Ureter (tissue), 1 donor: ENCODE data around the gene MAP2K3. TPM values are rescaled to one million over a fixed set of nuclear protein-coding genes. Genes with fewer than 3 reads are reported as not detected.
"Not testable (repeated sequence)": the region's sequence is repeated elsewhere in the genome, so short reads cannot be mapped to it uniquely, and the experiment has no call there.

ENCODE experiments used
- DNase-seq: peaks from one replicate; pipeline ENCODE4 v3.0.0-alpha.2; 2020; ENCODE audit warnings: low spot score
- total RNA-seq: library from RNA; stranded (reverse); gene quantifications from one replicate; pipeline ENCODE4 v1.2.4, GENCODE V29; 2023
- donor health status: DM: yes; HTN: yes; CAD: no.

MAP2K3 gene
- total RNA-seq, 1 donor from 2014 or later = 55.2 TPM

DNA sequence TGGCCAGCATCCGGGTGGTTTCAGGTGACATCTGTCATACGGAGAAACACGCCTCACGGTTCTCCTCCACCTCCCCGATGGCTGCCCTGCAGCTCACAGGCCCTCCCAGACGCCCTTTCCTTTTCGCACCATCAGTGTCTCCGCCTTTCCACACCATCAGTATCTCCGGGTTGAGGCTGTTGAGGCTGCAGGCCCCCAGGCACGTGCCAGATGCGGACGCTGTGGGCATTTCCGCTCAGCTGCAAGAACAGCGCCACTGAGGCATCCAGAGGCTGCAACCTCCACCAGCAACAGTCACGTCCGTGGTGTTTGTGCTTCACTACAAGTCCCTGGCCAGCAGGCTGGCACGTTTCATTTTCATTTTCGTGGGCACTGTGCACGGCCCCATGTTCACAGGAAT is 66.0 kb downstream of the MAP2K3 start:
- not testable (repeated sequence) for DNase-seq

DNA sequence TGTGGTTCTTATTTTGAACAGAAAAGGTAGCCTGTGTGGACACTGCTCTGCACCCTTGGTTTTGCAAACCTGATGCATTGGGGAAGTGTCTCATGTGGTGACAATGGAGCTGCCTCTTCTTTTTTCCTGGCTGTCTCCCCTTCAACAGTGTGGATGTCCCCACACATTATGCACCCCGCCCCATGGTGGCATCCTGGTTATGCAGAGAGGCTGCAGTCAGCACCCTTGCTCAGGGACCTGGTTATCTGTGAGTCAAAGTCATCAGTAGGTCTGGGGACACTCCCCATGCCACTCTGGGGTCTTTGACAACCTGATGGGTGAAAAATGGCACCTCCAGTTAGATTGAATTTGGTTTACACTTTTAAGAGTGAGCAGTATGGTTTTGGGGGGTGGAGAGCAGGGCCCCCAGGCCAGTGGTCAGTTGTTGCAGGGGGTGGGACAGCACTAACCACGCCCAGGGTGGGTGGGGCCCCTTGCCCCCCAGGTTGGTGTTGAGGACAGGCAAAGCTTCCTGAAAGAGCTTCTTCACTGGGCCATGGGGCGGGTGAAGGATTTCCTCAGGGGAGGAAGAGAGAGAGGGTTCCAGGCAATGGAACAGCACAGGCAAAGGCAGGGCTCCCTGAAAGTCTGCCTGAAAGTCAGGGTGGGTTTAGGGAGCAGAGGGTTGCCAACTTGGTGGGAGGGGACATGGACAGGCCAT is 67.0 kb downstream of the MAP2K3 start:
- DNase-seq = no peak

GRCh38 chr17:21352221-21352980 is 67.9 kb downstream of the MAP2K3 start:
- no peak for DNase-seq

- no peak for DNase-seq
Observed at GRCh38 chr17:21352981-21353265, 68.4 kb downstream of the MAP2K3 start.

DNA sequence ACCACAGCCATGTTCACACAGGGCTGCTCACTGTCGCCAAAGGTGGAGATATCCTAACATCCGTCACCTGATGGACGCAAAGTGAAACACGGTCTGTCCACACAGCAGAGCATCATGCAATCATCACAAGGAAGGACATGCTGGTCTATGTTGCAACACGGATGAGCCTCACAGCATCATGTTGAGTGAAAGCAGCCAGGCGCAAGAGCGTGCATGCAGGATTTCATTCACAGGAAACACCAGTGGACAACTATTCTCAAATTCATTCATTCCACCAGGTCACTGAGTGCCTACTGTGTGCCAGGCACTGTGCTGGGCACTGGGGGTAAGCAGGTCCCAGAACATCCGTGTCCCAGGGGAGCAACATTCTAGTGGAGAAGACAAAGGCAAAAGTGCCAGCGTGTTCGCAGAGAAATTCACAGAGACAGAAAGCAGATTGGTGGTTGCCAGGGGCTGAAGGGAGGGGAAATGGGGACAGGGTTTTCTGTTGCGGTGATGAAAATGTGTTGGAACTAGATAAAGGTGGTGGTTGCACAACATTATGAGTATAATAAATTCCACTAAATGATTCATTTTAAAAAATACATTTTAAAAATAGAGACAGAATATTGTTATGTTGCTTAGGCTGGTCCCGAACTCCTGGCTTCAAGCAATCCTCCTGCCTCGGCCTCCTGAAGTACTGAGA is 69.0 kb downstream of the MAP2K3 start:
- DNase-seq = no peak

DNA sequence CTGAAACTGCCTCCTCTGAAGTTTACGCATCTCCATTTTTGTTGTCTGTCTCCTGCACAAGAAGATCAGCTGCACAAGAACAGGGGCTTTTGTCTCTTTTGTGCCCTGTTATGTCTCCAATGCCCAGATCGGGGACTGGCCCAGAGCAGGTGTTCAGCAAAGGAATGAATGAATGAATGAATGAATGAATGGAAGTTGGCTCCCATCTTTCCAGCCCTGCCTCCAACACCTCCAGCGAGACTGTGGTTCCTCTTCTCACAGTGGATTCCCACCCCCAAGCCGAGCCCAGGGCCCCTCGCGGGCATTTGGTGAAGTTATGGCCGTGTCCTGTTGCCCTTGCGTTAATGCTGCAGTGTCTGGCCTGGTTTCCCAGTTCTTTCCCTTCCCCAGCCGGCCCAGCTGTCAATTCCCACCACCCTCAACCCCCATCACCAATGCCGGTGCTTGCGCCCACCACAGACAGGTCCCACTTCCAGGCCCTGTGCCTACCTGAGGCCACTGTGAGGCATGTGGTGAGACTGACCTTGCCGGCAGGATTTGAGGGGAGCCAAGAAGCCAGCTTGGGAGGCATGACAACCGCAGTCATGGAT is 70.4 kb downstream of the MAP2K3 start:
- DNase-seq = no peak

DNA sequence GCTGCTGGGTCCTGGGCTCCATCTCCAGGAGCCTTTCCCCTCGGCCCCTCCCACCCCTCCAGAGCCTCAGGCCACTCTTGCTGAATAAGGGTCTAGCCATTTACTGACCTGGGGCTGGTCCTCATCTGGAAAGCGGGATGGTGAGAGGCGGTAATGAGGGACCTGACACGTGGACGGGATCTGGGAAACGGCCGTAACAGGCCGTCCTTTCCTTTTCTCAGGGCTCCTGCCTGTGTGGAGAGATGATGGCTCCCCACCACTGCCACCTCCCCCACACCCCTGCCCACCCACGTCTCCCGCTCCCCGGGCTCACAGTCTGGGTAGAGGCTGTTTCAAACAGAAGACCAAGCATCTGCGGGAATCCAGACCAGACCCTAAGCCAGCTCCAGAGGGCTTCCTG is 71.1 kb downstream of the MAP2K3 start:
- DNase-seq = no peak

DNA sequence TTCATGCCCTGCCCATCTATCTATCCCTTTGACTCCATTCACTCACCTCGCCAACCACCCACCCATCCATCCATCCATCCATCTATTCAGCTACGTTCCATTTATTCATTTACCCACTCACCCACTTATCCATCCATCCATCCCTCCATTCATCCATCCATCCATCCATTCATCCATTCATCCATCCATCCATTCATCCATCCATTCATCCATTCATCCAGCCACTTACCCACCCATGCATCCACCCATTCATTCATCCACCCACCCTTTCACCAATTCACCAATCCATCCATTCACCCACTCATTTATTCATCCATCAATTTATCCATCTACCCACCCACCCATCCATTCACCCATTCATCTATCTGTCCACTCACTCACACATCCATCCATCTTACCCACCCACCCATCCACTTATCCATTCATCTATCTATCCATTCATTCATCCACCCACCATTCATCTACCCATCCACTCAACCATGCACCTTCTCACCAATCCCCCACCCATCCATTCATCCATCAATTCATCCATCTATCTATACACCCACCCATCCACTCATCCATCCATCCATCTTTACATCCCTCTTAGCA is 72.1 kb downstream of the MAP2K3 start:
- DNase-seq = no peak

GRCh38 chr17:21357281-21357680 is 72.8 kb downstream of the MAP2K3 start:
- no peak for DNase-seq

GRCh38 chr17:21357696-21358656 is 73.5 kb downstream of the MAP2K3 start:
- no peak for DNase-seq

- no peak for DNase-seq
Observed at GRCh38 chr17:21358682-21359482, 74.4 kb downstream of the MAP2K3 start.

DNA sequence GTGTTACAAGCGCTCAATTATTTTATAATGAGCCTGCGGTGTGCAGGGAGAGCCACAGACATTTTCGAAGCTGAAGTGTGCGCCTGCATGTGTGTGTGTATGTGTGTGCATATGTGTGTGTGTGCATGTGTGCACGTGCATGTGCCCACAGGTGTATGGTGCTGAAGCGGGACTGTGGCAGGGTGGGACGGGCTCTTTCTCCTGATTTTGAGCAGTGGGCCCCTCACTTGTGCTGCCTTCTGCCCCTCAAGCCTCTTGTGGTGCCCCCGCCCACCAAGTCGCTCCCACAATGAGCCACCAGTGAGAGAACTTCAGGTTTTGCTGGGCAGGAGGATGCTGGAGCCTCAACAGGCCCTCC is 75.0 kb downstream of the MAP2K3 start:
- no peak for DNase-seq

GRCh38 chr17:21360048-21360447 is 75.5 kb downstream of the MAP2K3 start:
- no peak for DNase-seq

DNA sequence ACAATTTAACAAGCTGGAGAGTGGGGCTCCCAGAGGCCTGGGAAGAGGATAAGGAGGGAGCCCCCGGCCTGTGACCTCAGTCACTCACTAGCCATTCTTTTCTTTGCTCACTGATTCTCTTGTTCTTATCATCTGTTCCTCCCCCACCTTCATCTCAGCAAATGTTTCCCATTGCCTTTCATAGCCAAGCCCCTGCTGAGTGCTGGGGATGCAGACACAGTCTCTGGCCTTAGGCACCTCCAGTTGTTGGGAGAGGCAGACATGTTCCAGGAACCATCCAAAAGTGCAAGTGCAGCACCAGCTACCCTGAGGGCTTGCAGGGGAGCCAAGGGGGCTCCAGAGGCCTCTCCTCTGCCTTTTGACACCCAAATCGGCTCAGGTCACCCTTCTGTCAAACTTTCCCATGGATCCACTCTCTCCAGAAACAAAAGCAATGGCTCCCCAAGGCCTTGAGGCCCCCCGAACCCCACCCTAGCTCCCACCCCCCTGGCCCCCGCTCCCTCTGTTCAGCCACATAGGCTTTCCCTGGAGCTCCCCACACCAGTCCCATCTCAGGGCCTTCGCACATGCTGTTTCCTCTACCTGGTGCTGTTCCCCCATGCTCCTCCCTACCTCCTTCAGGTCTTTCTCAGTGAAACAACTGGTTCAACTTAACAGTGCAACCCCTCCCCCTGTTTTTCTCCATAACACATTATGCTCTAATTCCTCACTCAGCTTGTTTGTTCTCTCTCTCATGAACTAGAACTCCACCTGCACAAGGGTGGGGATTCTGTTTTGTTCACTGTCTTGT is 76.7 kb downstream of the MAP2K3 start:
- no peak for DNase-seq

DNA sequence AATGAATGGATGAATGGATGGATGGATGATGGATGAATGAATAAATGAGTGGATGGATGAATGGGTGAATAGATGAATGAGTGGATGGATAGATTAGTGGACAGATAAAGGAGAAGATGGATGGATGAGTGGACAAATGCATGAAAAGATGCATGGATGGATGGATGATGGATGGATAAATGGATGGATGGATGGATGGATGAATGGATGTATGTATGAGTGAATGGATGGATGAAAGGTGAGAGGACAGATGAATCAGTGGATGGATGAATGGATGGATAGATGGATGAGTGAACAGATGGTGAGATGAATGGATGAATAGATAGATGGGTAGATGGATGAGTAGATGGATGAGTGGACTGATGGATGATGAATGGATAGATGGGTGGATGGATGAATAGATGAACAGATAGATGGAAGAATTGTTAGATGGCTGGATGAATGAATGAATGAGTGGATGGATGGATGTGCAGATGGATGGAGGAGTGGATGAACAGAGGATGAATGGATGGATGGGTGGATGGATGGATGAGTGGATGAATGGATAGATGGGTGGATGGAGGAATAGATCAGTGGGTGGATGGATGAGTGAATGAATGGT is 77.9 kb downstream of the MAP2K3 start:
- no peak for DNase-seq

DNA sequence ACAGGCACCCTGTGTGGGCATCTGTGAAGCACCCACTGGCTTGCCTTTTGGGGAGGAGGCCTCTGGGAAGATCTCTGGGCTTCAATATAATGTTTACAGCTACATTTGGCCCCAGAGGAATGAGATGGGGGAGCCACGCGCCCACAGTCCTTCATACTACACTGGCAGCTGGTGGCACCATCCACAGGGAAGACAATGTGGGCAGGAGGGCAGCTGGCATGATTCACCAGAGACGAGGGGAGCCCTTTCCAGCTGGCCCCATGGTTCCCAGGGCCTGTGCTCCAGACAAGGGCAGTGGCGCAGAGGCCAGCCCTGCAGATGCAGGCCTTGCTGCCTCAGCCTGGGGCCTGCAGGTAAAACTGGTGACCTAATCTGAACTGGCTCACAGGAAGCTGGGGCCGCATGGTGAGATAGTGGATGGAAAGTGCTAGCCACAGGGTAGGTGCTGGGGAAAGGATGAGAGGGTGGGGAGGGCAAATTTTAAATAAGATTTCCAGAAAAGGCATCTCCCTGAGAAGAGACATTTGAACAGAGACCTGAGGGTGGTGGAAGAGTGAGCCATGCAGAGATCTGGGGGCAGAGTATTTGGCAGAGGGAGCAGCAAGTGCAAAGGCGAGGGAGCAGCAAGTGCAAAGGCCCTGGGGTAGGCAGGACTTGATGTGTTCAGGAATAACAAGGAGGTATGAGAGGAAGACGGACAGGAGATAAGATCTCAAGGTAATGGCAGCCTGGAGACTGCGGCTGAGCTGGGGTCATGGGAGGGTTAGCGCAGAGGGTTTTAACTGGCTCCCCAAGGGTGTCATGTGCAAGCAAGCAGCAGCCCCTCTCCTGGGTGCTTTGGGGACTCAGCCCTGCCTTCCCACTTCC is 79.5 kb downstream of the MAP2K3 start:
- no peak for DNase-seq
